ENCODE results near the gene XPNPEP1. TPM values are rescaled to one million over a fixed set of nuclear protein-coding genes. Genes with fewer than 3 reads are reported as not detected.

Gene XPNPEP1
- polyA plus RNA-seq, 1 donor from 2014 or later, result 96.3 TPM

DNA sequence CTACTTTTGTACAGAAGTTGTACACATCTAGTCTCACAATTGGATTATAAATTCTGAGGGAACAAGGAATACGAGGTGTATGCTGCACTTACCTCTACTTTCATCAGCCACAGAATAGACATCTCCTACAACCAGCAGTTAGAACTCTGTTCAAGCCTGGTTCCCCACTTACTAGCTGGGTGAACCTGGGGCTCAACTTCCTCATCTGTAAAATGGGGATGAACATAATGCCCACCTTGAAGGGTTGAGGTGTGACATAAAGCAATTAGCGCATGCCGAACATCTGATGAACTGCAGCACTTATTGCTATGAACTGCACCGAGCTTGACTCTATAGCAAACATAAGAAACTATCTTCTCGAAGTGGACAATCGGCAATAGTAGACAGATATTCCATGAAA is 25.3 kb downstream of the XPNPEP1 start:
- Histone ChIP-seq H3K9me2 (ENCODE audit: insufficient read depth, low read length) (no peaks in the 10 kb centered on the region), H3K4me3 (ENCODE audit: low read length) (no peak overlapping the region), H3K27ac (ENCODE audit: low read length) (no peak overlapping the region), H3K27me3 (ENCODE audit: insufficient read depth, low read depth, low read length) (no peaks in the 10 kb centered on the region), H3K79me2 (replicated peaks; ENCODE audit: insufficient read depth, low read length) (no peaks in the 10 kb centered on the region), H3K36me3 (ENCODE audit: insufficient read depth, low read length) (no peaks in the 10 kb centered on the region), H2AFZ (ENCODE audit: low read depth, low read length) (no peak overlapping the region), H4K20me1 (ENCODE audit: insufficient read depth) (no peaks in the 10 kb centered on the region), H3K4me2 (ENCODE audit: low read length) (no peak overlapping the region), H3F3A (ENCODE audit: insufficient read depth, low read length, poor library complexity, severe bottlenecking) (no peaks in the 10 kb centered on the region), H3K9me3 (ENCODE audit: low read length) (no peaks in the 10 kb centered on the region), H3K9ac (ENCODE audit: low read length) (no peak overlapping the region)
- TF ChIP-seq POLR2AphosphoS5 (IDR thresholded peaks at IDR 0.05) (no peak), EP300 (conservative IDR thresholded peaks at IDR 0.05; ENCODE audit: poor library complexity, severe bottlenecking) (no peak), TAF1 (IDR thresholded peaks at IDR 0.05; ENCODE audit: low read depth) (no peak), RAD21 (conservative IDR thresholded peaks at IDR 0.05) (no peak), MXI1 (conservative IDR thresholded peaks at IDR 0.05; ENCODE audit: poor library complexity, severe bottlenecking) (no peak), EZH2 (IDR thresholded peaks at IDR 0.05; ENCODE audit: borderline replicate concordance, insufficient read depth, low read length, poor library complexity, severe bottlenecking) (no peak), SMC3 (conservative IDR thresholded peaks at IDR 0.05; ENCODE audit: poor library complexity) (no peak)
- TF ChIP-seq, protein P1, sequence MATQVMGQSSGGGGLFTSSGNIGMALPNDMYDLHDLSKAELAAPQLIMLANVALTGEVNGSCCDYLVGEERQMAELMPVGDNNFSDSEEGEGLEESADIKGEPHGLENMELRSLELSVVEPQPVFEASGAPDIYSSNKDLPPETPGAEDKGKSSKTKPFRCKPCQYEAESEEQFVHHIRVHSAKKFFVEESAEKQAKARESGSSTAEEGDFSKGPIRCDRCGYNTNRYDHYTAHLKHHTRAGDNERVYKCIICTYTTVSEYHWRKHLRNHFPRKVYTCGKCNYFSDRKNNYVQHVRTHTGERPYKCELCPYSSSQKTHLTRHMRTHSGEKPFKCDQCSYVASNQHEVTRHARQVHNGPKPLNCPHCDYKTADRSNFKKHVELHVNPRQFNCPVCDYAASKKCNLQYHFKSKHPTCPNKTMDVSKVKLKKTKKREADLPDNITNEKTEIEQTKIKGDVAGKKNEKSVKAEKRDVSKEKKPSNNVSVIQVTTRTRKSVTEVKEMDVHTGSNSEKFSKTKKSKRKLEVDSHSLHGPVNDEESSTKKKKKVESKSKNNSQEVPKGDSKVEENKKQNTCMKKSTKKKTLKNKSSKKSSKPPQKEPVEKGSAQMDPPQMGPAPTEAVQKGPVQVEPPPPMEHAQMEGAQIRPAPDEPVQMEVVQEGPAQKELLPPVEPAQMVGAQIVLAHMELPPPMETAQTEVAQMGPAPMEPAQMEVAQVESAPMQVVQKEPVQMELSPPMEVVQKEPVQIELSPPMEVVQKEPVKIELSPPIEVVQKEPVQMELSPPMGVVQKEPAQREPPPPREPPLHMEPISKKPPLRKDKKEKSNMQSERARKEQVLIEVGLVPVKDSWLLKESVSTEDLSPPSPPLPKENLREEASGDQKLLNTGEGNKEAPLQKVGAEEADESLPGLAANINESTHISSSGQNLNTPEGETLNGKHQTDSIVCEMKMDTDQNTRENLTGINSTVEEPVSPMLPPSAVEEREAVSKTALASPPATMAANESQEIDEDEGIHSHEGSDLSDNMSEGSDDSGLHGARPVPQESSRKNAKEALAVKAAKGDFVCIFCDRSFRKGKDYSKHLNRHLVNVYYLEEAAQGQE (IDR thresholded peaks at IDR 0.05; ENCODE audit: borderline replicate concordance), result no peak
- TF ChIP-seq, protein P2, sequence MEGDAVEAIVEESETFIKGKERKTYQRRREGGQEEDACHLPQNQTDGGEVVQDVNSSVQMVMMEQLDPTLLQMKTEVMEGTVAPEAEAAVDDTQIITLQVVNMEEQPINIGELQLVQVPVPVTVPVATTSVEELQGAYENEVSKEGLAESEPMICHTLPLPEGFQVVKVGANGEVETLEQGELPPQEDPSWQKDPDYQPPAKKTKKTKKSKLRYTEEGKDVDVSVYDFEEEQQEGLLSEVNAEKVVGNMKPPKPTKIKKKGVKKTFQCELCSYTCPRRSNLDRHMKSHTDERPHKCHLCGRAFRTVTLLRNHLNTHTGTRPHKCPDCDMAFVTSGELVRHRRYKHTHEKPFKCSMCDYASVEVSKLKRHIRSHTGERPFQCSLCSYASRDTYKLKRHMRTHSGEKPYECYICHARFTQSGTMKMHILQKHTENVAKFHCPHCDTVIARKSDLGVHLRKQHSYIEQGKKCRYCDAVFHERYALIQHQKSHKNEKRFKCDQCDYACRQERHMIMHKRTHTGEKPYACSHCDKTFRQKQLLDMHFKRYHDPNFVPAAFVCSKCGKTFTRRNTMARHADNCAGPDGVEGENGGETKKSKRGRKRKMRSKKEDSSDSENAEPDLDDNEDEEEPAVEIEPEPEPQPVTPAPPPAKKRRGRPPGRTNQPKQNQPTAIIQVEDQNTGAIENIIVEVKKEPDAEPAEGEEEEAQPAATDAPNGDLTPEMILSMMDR (IDR thresholded peaks at IDR 0.05; ENCODE audit: poor library complexity, severe bottlenecking), result no peak

DNA sequence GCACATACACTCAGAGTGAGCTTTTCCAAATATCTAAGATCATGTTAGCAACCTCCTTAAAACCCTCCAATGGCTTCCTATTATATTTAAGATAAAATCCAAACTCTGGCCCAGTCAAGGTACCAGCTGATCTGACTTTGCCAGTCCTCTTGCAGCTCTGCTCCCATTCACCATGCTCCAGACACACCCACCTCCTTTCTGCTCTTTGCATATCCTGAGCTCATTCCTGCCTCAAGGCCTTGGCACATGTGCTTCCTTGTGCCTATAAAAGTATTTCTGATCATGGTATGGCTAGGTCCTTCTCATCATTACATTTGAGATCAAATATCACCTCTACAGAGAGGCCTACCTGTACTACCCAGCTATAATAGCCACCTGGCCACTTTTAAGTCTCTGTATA is 27.5 kb downstream of the XPNPEP1 start:
- Histone ChIP-seq H3K9me3 (ENCODE audit: low read length) (no peaks in the 10 kb centered on the region), H3K9me2 (ENCODE audit: insufficient read depth, low read length) (no peaks in the 10 kb centered on the region), H3K27ac (ENCODE audit: low read length) (no peak overlapping the region), H3K4me3 (ENCODE audit: low read length) (no peak overlapping the region), H3K9ac (ENCODE audit: low read length) (no peak overlapping the region), H3K36me3 (ENCODE audit: insufficient read depth, low read length) (peaks cover 3% of the 10 kb centered on the region), H4K20me1 (ENCODE audit: insufficient read depth) (no peaks in the 10 kb centered on the region), H2AFZ (ENCODE audit: low read depth, low read length) (no peak overlapping the region), H3K4me2 (ENCODE audit: low read length) (no peak overlapping the region), H3F3A (ENCODE audit: insufficient read depth, low read length, poor library complexity, severe bottlenecking) (no peaks in the 10 kb centered on the region), H3K79me2 (replicated peaks; ENCODE audit: insufficient read depth, low read length) (no peaks in the 10 kb centered on the region), H3K27me3 (ENCODE audit: insufficient read depth, low read depth, low read length) (no peaks in the 10 kb centered on the region)
- TF ChIP-seq TAF1 (IDR thresholded peaks at IDR 0.05; ENCODE audit: low read depth), result no peak
- TF ChIP-seq POLR2AphosphoS5 (IDR thresholded peaks at IDR 0.05), result no peak
- TF ChIP-seq EZH2 (IDR thresholded peaks at IDR 0.05; ENCODE audit: borderline replicate concordance, insufficient read depth, low read length, poor library complexity, severe bottlenecking), result no peak
- TF ChIP-seq EP300 (conservative IDR thresholded peaks at IDR 0.05; ENCODE audit: poor library complexity, severe bottlenecking), result no peak
- no peak for TF ChIP-seq SMC3 (conservative IDR thresholded peaks at IDR 0.05; ENCODE audit: poor library complexity)
- TF ChIP-seq MXI1 (conservative IDR thresholded peaks at IDR 0.05; ENCODE audit: poor library complexity, severe bottlenecking), result no peak
- no peak for TF ChIP-seq RAD21 (conservative IDR thresholded peaks at IDR 0.05)
- TF ChIP-seq, protein P2 (IDR thresholded peaks at IDR 0.05; ENCODE audit: poor library complexity, severe bottlenecking), result no peak
- TF ChIP-seq, protein P1 (IDR thresholded peaks at IDR 0.05; ENCODE audit: borderline replicate concordance), result no peak

Measured in neural cell (in vitro differentiated cells).